ENCODE results near the gene USP13. TPM values are rescaled to one million over a fixed set of nuclear protein-coding genes. Genes with fewer than 3 reads are reported as not detected.

Gene USP13
- total RNA-seq, 2 experiments from 2014 or later, result 25.8 to 49.7 TPM

- no peaks in the 10 kb centered on the region for H3K79me2 ChIP-seq (ENCODE audit: insufficient read depth, low read depth, low read length)
- H2AFZ ChIP-seq (ENCODE audit: low read length), result no peak overlapping the region
- H3K4me1 ChIP-seq (ENCODE audit: insufficient read depth, low read length, poor library complexity, severe bottlenecking), result no peaks in the 10 kb centered on the region
- H3K4me3 ChIP-seq (ENCODE audit: low read depth, low read length, poor library complexity, severe bottlenecking), result no peak overlapping the region
- peaks cover 75% of the 10 kb centered on the region for H3K36me3 ChIP-seq (ENCODE audit: insufficient read depth, low read length)
- H3K9me2 ChIP-seq (ENCODE audit: insufficient read depth, low read length), result no peaks in the 10 kb centered on the region
- ChIA-PET POLR2A (interaction anchor here (1.0 kb wide), 1 partner anchor 11 kb away, joined by 3 read pairs; no protein-coding TSS in a partner anchor), CTCF (ENCODE audit: unreplicated experiment) (no interaction called here)
- BruUV-seq (replicated peaks), result no TSS peak
- no peak overlapping the region for H3K4me2 ChIP-seq (ENCODE audit: low read length)
- intact Hi-C loops (cut with micrococcal nuclease; ENCODE audit: unreplicated experiment), result no loop called here
- no peak for DNase-seq (ENCODE audit: low spot score)
- H3K27ac ChIP-seq (ENCODE audit: low read depth, low read length, poor library complexity, severe bottlenecking), result no peak overlapping the region
- H3K9me3 ChIP-seq (ENCODE audit: low read length), result no peaks in the 10 kb centered on the region
- TF ChIP-seq CTCF (conservative IDR thresholded peaks at IDR 0.05; ENCODE audit: low read length), result no peak
- no peak for TF ChIP-seq EZH2phosphoT487 (IDR thresholded peaks at IDR 0.05; ENCODE audit: borderline replicate concordance, low read depth, low read length)
- no peaks in the 10 kb centered on the region for H4K20me1 ChIP-seq (ENCODE audit: insufficient read depth, low read length)
Measured at GRCh38 chr3:179744667-179745066, 91.8 kb downstream of the USP13 start.

- Histone ChIP-seq H3K36me3 (ENCODE audit: insufficient read depth, low read length) (peaks cover 71% of the 10 kb centered on the region), H4K20me1 (ENCODE audit: insufficient read depth, low read length) (no peaks in the 10 kb centered on the region), H3K4me1 (ENCODE audit: insufficient read depth, low read length, poor library complexity, severe bottlenecking) (no peaks in the 10 kb centered on the region), H3K27ac (ENCODE audit: low read depth, low read length, poor library complexity, severe bottlenecking) (no peak overlapping the region), H2AFZ (ENCODE audit: low read length) (no peak overlapping the region), H3K9me2 (ENCODE audit: insufficient read depth, low read length) (no peaks in the 10 kb centered on the region), H3K4me2 (ENCODE audit: low read length) (no peak overlapping the region), H3K9me3 (ENCODE audit: low read length) (no peaks in the 10 kb centered on the region), H3K79me2 (ENCODE audit: insufficient read depth, low read depth, low read length) (no peaks in the 10 kb centered on the region), H3K4me3 (ENCODE audit: low read depth, low read length, poor library complexity, severe bottlenecking) (no peak overlapping the region)
- no peak for DNase-seq (ENCODE audit: low spot score)
- ChIA-PET POLR2A (no interaction called here), CTCF (ENCODE audit: unreplicated experiment) (no interaction called here)
- BruUV-seq (replicated peaks), result no TSS peak
- no peak for TF ChIP-seq EZH2phosphoT487 (IDR thresholded peaks at IDR 0.05; ENCODE audit: borderline replicate concordance, low read depth, low read length)
- no peak for TF ChIP-seq CTCF (conservative IDR thresholded peaks at IDR 0.05; ENCODE audit: low read length)
- intact Hi-C loops (cut with micrococcal nuclease; ENCODE audit: unreplicated experiment), result no loop called here
Measured at GRCh38 chr3:179745079-179745478, 92.2 kb downstream of the USP13 start.

GRCh38 chr3:179745716-179746115 lies 92.9 kb downstream of the USP13 start:
- CTCF ChIA-PET (ENCODE audit: unreplicated experiment), result no interaction called here

More at GRCh38 chr3:179745716-179746115, 92.9 kb downstream of the USP13 start:
- no TSS peak for BruUV-seq (replicated peaks)
- Histone ChIP-seq H3K9me3 (ENCODE audit: low read length) (no peaks in the 10 kb centered on the region), H3K79me2 (ENCODE audit: insufficient read depth, low read depth, low read length) (no peaks in the 10 kb centered on the region), H3K4me3 (ENCODE audit: low read depth, low read length, poor library complexity, severe bottlenecking) (no peak overlapping the region), H3K9me2 (ENCODE audit: insufficient read depth, low read length) (no peaks in the 10 kb centered on the region), H3K27ac (ENCODE audit: low read depth, low read length, poor library complexity, severe bottlenecking) (no peak overlapping the region), H3K36me3 (ENCODE audit: insufficient read depth, low read length) (peaks cover 69% of the 10 kb centered on the region), H4K20me1 (ENCODE audit: insufficient read depth, low read length) (no peaks in the 10 kb centered on the region), H2AFZ (ENCODE audit: low read length) (no peak overlapping the region), H3K4me1 (ENCODE audit: insufficient read depth, low read length, poor library complexity, severe bottlenecking) (no peaks in the 10 kb centered on the region), H3K4me2 (ENCODE audit: low read length) (no peak overlapping the region)
- intact Hi-C loops (cut with micrococcal nuclease; ENCODE audit: unreplicated experiment), result no loop called here
- TF ChIP-seq CTCF (conservative IDR thresholded peaks at IDR 0.05; ENCODE audit: low read length) (no peak), EZH2phosphoT487 (IDR thresholded peaks at IDR 0.05; ENCODE audit: borderline replicate concordance, low read depth, low read length) (no peak)
- POLR2A ChIA-PET, result interaction anchor here (1.1 kb wide), 1 partner anchor 9 kb away, joined by 3 read pairs; no protein-coding TSS in a partner anchor
- DNase-seq (ENCODE audit: low spot score), result no peak

Measured in OCI-LY7 (cell line).